ENCODE results near the gene ABLIM3. TPM values are rescaled to one million over a fixed set of nuclear protein-coding genes. Genes with fewer than 3 reads are reported as not detected.

ABLIM3 gene
- total RNA-seq, 1 donor from 2014 or later: not detected

DNA sequence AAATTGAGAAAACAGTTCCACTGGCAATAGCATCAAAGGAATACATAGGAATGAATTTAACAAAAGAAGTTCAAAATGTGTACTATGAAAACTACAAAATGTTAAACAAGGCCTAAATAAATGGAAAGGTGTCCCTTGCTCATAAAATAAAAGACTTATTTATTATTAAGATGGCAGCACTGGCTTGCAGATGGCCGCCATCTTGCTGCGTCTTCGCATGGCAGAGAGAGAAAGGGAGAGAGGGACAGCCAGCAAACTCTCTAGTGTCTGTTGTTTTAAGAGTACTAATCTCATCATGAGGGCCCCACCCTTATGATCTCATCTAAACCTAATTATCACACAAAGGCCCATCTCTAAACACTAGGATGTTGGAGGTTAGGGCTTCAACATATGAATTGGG lies 47.1 kb downstream of the ABLIM3 start:
- Mint-ChIP-seq H3K27ac (no peak overlapping the region), H3K4me3 (no peak overlapping the region), H3K36me3 (ENCODE audit: low read depth) (no peaks in the 10 kb centered on the region), H3K9me3 (no peaks in the 10 kb centered on the region), H3K4me1 (ENCODE audit: low read depth) (no peaks in the 10 kb centered on the region), H3K27me3 (ENCODE audit: insufficient read depth) (peaks cover 6% of the 10 kb centered on the region)
- no peak for DNase-seq (ENCODE audit: low spot score)
- intact Hi-C loops (cut with micrococcal nuclease): loop anchor here (10.0 kb wide), 1 partner anchor 76 kb away; no protein-coding TSS in a partner anchor

DNA sequence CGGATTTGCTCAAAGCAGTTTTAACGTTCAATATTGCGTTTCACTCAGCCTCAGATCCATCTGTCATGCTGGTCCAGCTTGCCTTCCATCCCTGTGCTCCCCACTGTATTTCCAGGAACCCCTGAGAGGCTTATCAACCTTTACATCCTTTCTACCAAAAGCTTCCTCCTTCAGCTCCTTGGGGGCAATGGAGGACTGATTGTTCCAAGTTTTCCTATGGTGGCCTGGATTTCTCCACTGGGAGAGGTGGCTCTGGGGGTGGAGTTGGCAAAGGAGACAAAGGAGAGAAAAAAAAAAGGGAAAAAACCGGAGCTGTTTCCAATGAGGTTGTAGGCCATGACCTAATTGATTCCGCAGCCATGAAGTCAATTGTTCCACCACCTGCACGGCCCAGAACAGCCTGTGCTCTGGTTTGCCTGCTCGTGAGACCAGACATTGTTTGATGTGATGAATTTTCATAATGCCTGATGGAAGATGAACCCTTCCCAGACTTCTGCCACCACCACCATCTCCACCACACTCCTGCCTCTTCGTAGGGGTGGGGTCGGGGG lies 54.1 kb downstream of the ABLIM3 start:
- Mint-ChIP-seq H3K4me3 (no peak overlapping the region), H3K27me3 (ENCODE audit: insufficient read depth) (peaks cover 8% of the 10 kb centered on the region), H3K4me1 (ENCODE audit: low read depth) (no peaks in the 10 kb centered on the region), H3K9me3 (no peaks in the 10 kb centered on the region), H3K36me3 (ENCODE audit: low read depth) (no peaks in the 10 kb centered on the region), H3K27ac (no peak overlapping the region)
- intact Hi-C loops (cut with micrococcal nuclease): no loop called here
- DNase-seq (ENCODE audit: low spot score): no peak

DNA sequence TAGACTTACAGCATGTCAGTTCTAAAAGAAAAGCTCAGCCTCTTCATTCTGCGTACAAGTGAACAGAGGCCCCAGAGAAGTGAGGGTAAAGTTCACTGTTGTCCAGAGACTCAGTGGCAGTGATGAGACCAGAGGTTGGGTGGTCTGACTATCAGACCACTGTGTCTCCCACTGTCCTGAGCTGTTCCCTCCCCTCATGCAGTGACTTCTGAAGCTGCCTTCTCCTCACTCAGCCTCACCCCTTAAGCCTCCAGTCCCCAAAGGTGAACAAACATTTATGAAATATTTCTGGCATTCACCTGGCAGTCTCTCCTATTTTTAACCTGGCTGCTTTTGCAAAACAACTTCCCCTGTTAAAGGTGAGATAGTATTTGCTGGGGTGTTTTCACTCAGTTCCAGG lies 54.7 kb downstream of the ABLIM3 start:
- no peaks in the 10 kb centered on the region for H3K4me1 Mint-ChIP-seq (ENCODE audit: low read depth)
- no peaks in the 10 kb centered on the region for H3K36me3 Mint-ChIP-seq (ENCODE audit: low read depth)
- DNase-seq (ENCODE audit: low spot score): no peak
- H3K9me3 Mint-ChIP-seq: no peaks in the 10 kb centered on the region
- no peak overlapping the region for H3K4me3 Mint-ChIP-seq
- H3K27ac Mint-ChIP-seq: no peak overlapping the region
- intact Hi-C loops (cut with micrococcal nuclease): no loop called here
- peaks cover 6% of the 10 kb centered on the region for H3K27me3 Mint-ChIP-seq (ENCODE audit: insufficient read depth)

DNA sequence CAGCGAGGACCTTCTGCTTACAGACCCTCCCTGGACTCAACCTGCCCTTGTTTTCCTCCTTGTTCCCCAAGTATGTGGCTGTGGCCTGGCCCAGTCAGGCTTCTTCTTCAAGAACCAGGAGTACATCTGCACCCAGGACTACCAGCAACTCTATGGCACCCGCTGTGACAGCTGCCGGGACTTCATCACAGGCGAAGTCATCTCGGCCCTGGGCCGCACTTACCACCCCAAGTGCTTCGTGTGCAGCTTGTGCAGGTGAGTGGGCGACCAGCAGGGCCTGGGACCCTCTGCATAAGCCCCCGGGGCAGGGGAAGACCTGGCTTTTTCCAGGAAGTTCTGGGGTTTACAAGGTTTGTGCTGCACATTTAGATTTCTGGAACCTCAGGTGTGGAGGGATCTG lies 56.9 kb downstream of the ABLIM3 start:
- Mint-ChIP-seq H3K27ac (no peak overlapping the region), H3K36me3 (ENCODE audit: low read depth) (no peaks in the 10 kb centered on the region), H3K27me3 (ENCODE audit: insufficient read depth) (peaks cover 2% of the 10 kb centered on the region), H3K4me1 (ENCODE audit: low read depth) (no peaks in the 10 kb centered on the region), H3K9me3 (no peaks in the 10 kb centered on the region), H3K4me3 (no peak overlapping the region)
- intact Hi-C loops (cut with micrococcal nuclease): no loop called here
- no peak for DNase-seq (ENCODE audit: low spot score)

DNA sequence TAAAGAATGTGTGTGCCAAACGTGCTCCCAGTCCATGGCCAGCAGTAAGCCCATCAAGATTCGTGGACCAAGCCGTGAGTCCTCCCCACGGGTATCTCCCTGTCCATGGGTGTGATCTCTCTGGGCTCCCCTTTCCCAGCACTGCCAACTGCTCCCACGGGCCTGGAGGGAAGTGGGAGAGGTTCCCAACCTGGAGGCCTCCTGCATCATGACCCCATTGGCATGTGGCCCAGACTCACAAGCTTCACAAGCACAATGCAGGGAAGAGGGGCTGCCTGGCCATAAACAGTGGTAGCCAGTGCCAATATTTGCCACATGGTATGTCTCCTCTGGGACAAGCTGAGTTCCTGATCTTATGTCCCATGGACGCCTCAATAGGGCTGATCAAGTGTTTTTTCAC lies 59.1 kb downstream of the ABLIM3 start:
- no peak overlapping the region for H3K27ac Mint-ChIP-seq
- intact Hi-C loops (cut with micrococcal nuclease): no loop called here
- no peak overlapping the region for H3K4me3 Mint-ChIP-seq

DNA sequence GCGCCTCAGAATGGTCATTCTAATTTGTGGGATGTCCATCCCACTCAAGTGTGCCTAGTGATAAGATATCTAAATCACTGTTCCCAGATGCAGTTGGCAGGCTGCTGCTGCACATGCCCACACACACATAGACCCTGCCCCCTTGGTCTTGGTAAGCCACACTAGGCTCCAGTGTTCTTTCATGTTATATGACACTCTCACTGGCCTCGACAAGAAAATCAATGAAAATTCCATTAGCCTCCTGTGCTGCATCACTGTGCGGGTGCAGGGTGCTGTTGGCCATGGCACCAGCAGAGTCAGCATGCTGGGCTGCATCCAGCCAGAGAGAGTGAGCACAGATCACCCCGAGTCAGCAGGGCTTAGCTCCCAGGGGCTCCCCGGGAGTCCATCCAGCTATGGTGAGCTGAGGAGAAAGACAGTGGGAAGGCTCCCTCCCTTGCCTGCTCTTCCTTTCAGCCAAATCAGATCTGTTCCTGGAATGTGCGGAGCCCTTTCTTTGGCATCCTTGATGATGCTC lies 59.9 kb downstream of the ABLIM3 start:
- no peak for DNase-seq (ENCODE audit: low spot score)
- H3K27me3 Mint-ChIP-seq (ENCODE audit: insufficient read depth): peaks cover 2% of the 10 kb centered on the region
- no peak overlapping the region for H3K27ac Mint-ChIP-seq
- no peaks in the 10 kb centered on the region for H3K9me3 Mint-ChIP-seq
- no peaks in the 10 kb centered on the region for H3K4me1 Mint-ChIP-seq (ENCODE audit: low read depth)
- intact Hi-C loops (cut with micrococcal nuclease): no loop called here
- H3K36me3 Mint-ChIP-seq (ENCODE audit: low read depth): no peaks in the 10 kb centered on the region
- no peak overlapping the region for H3K4me3 Mint-ChIP-seq

More for the DNA sequence above, 59.1 kb downstream of the ABLIM3 start:
- Mint-ChIP-seq H3K27me3 (ENCODE audit: insufficient read depth) (peaks cover 2% of the 10 kb centered on the region), H3K9me3 (no peaks in the 10 kb centered on the region), H3K4me1 (ENCODE audit: low read depth) (no peaks in the 10 kb centered on the region), H3K36me3 (ENCODE audit: low read depth) (no peaks in the 10 kb centered on the region)
- no peak for DNase-seq (ENCODE audit: low spot score)

DNA sequence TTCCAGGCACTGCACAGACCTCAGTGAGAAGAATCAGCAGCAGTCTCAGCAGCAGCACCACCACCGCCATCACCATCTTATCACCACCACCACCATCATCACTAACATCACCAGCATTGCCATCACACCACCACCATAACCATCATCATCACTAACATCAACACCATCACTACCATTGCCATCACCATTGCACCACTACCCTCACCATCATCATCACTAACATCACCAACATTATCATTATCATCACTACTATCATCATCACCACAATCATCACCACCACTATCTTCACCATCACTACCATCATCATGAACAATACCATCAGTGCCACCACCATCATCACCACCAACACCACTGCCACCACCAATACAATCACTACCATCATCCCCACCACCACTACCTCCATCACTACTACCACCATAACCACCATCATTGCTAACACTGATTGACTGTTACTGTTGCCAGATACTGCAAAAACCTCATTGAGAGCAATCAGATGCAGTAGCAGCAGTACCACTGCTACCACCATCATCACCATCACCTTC lies 61.7 kb downstream of the ABLIM3 start:
- intact Hi-C loops (cut with micrococcal nuclease): no loop called here
- H3K27me3 Mint-ChIP-seq (ENCODE audit: insufficient read depth): peaks cover 1% of the 10 kb centered on the region
- no peak overlapping the region for H3K4me3 Mint-ChIP-seq

DNA sequence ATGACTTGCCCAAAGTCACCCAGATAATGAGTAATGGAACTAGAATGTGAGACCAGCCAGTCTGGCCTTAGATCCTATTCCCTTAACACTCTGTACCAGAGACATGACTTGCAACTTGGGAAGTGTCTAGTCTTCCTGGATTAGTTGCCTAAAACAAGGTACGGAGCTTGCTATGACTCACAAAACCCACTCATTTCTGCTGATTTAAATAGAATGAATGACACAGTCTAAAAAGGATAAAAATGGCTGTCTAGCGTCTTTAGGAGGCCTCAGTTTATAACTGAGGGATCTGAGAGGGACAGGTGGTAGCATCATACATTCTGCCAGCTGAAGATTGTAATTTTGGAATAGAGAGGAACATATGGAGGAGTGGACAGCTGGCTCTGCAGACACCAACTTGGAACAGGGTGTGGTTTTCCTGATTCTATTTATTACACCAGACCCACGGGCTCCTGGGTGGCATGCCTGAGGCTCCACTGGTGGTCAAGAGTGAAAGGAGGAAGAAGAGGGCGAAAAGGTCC lies 62.7 kb downstream of the ABLIM3 start:
- intact Hi-C loops (cut with micrococcal nuclease): no loop called here
- Mint-ChIP-seq H3K9me3 (no peaks in the 10 kb centered on the region), H3K27me3 (ENCODE audit: insufficient read depth) (no peaks in the 10 kb centered on the region), H3K36me3 (ENCODE audit: low read depth) (no peaks in the 10 kb centered on the region), H3K4me1 (ENCODE audit: low read depth) (no peaks in the 10 kb centered on the region), H3K4me3 (no peak overlapping the region), H3K27ac (no peak overlapping the region)
- DNase-seq (ENCODE audit: low spot score): no peak

More for the DNA sequence above, 61.7 kb downstream of the ABLIM3 start:
- Mint-ChIP-seq H3K27ac (no peak overlapping the region), H3K4me1 (ENCODE audit: low read depth) (no peaks in the 10 kb centered on the region), H3K9me3 (no peaks in the 10 kb centered on the region), H3K36me3 (ENCODE audit: low read depth) (no peaks in the 10 kb centered on the region)
- DNase-seq (ENCODE audit: low spot score): no peak

DNA sequence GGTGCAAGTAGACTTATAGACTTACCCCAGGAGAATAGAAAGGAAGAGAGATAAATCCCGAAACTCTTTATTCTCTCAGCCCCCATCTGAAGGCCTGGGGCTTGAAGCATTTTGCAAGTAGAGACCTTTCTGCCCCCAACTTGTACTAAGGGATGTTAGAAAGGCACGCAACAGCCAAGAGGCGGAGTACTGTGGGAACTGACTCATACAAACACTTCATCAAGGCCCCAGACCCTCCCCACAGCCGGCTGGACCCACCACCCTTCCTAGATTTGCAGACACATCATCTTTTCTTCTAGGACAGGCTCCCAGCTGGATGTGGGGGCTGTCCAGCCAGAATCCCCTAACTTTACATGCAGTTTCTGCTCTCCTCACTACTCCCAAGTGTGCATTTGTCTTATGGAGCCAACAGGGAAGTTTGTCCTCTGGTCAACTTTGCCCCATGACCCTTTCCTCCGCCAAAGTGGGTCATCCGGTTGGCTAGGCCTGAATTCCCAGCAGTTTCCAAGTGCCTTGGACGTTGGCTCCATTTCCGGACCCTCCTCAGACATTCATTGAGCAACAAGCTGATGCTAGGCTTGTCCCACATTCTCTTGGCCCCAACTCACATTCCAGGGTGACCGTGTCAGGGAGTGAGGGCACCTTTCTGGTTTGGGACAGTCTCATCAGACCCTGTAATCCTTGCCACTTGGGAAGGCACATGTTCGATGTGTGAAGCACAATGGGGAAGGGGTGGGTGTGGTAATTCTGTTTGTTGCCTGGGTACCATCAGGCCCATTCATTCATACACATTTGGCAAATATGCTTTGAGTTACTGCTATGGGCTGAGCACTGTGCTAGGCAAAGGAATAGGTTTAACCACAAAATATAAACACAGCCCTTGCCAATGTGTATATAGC lies 64.6 kb downstream of the ABLIM3 start:
- Mint-ChIP-seq H3K9me3 (no peaks in the 10 kb centered on the region), H3K4me1 (ENCODE audit: low read depth) (no peaks in the 10 kb centered on the region), H3K4me3 (no peak overlapping the region), H3K36me3 (ENCODE audit: low read depth) (no peaks in the 10 kb centered on the region), H3K27me3 (ENCODE audit: insufficient read depth) (no peaks in the 10 kb centered on the region), H3K27ac (no peak overlapping the region)
- intact Hi-C loops (cut with micrococcal nuclease): no loop called here
- DNase-seq (ENCODE audit: low spot score): no peak

DNA sequence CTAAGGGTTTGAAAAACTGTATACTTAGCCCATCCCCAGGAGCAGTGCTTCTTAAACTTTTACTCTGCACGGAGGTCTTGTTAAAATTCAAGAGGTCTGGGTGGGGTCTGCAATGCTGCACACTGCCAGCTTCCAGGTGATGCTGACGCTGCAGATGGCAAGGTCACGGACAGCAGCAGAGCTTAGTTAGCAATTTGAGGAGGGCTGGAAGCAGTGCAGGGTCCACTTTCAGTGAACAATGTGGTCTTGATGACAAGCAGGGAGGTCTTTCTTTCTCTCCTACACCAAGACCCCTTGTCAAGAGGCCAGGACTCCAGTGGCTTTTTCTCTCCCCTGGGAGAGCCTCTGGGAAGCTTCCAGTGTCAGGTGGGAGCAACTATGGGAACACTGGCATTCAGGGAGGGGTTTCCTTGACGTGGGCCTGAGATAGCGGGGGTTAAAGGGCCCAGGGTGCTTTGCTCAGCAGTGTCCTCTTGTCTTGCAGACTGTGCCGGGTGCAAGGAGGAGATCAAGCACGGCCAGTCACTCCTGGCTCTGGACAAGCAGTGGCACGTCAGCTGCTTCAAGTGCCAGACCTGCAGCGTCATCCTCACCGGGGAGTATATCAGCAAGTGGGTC lies 65.3 kb downstream of the ABLIM3 start:
- DNase-seq (ENCODE audit: low spot score): no peak
- intact Hi-C loops (cut with micrococcal nuclease): no loop called here
- no peak overlapping the region for H3K4me3 Mint-ChIP-seq
- no peaks in the 10 kb centered on the region for H3K4me1 Mint-ChIP-seq (ENCODE audit: low read depth)
- no peaks in the 10 kb centered on the region for H3K9me3 Mint-ChIP-seq
- H3K27ac Mint-ChIP-seq: no peak overlapping the region
- H3K36me3 Mint-ChIP-seq (ENCODE audit: low read depth): no peaks in the 10 kb centered on the region
- H3K27me3 Mint-ChIP-seq (ENCODE audit: insufficient read depth): no peaks in the 10 kb centered on the region

DNA sequence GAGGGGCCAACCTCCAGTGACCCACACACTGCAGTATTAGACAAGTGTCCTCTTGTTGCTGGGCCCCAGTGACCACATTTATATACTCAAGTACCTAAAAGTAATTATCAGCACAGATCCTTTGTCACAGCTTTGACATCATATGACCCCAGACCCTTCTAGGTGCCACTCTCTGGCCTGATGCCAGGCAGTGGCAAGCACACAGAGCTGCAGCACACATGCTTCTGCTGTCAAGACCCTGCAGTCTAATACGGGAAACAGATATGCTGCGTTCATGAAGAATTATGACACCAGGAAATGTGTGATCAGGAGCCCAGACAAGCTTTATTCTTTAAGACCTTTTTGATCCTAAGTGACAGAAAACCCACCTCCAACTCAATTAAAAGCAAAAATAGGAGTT lies 66.5 kb downstream of the ABLIM3 start:
- intact Hi-C loops (cut with micrococcal nuclease): no loop called here
- Mint-ChIP-seq H3K27ac (no peak overlapping the region), H3K36me3 (ENCODE audit: low read depth) (no peaks in the 10 kb centered on the region), H3K4me3 (no peak overlapping the region), H3K27me3 (ENCODE audit: insufficient read depth) (peaks cover 4% of the 10 kb centered on the region), H3K4me1 (ENCODE audit: low read depth) (no peaks in the 10 kb centered on the region), H3K9me3 (no peaks in the 10 kb centered on the region)
- DNase-seq (ENCODE audit: low spot score): no peak

DNA sequence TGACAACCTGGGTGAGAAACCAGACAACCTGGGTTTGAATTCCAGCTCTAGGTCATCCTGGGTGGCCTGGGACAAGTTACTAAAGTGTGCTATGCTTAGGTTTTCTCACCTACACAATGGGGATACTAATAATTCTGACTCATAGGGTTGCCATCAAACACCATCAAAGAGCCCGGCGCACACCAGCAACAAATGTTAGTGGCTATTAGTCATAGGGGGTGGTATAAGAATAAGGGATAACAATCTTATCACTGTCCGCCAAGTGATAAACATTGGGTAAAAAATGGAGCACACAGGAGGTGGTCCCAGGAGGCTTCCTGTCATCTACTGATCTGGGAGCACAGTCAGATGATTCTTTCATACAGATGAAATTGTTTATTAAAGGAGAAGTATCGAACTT lies 68.9 kb downstream of the ABLIM3 start:
- H3K4me3 Mint-ChIP-seq: no peak overlapping the region
- H3K4me1 Mint-ChIP-seq (ENCODE audit: low read depth): no peaks in the 10 kb centered on the region
- DNase-seq (ENCODE audit: low spot score): no peak
- peaks cover 4% of the 10 kb centered on the region for H3K27me3 Mint-ChIP-seq (ENCODE audit: insufficient read depth)
- no peak overlapping the region for H3K27ac Mint-ChIP-seq
- no peaks in the 10 kb centered on the region for H3K9me3 Mint-ChIP-seq
- intact Hi-C loops (cut with micrococcal nuclease): no loop called here
- H3K36me3 Mint-ChIP-seq (ENCODE audit: low read depth): no peaks in the 10 kb centered on the region

Data from activated T-helper 1 cell treated with anti-CD3 and anti-CD28 coated beads, Interleukin-12 subunit alpha, Interleukin-12 subunit beta, Interleukin-2, Interleukin-4 antibody, amounts not matched to agents 30 ng/mL and 10 ng/mL and 1 ng/mL, durations not matched to agents 14 hours and 24 hours and 36 hours (primary cell).